HG02840 (cell line): Measurements from ENCODE around the gene ADGRG6.
"Not testable (repeated sequence)": the region's sequence is repeated elsewhere in the genome, so short reads cannot be mapped to it uniquely, and the experiment has no call there.

Source experiments
- ATAC-seq: cut with Tn5 transposase; IDR thresholded peaks from one replicate; pipeline ENCODE4 v1.9.1; 2021; ENCODE audit warnings: mild to moderate bottlenecking, moderate library complexity, moderate number of reproducible peaks; ENCODE audit not compliant: unreplicated experiment, low FRiP score

ADGRG6 gene

GRCh38 chr6:142301651-142302391, at the start of gene ADGRG6:
Gene ADGRG6, plus strand, starts transcription at chr6:142302007. Its CDS starts 323 bp downstream, at chr6:142302330.
- ATAC-seq, result peak; percentile 62

- no peak for ATAC-seq
Observed at GRCh38 chr6:142254513-142254912, 47.3 kb upstream of the ADGRG6 start.

GRCh38 chr6:142255785-142256184, 46.0 kb upstream of the ADGRG6 start:
- no peak for ATAC-seq

GRCh38 chr6:142258305-142258704, 43.5 kb upstream of the ADGRG6 start:
- ATAC-seq, result no peak

- no peak for ATAC-seq
Observed at GRCh38 chr6:142258757-142259156, 43.0 kb upstream of the ADGRG6 start.

GRCh38 chr6:142260748-142261147, 41.1 kb upstream of the ADGRG6 start:
- no peak for ATAC-seq

- ATAC-seq, result no peak
Observed at GRCh38 chr6:142262231-142262630, 39.6 kb upstream of the ADGRG6 start.

- ATAC-seq, result no peak
Observed at GRCh38 chr6:142265476-142265875, 36.3 kb upstream of the ADGRG6 start.

- ATAC-seq, result no peak
Observed at GRCh38 chr6:142266060-142266459, 35.7 kb upstream of the ADGRG6 start.

GRCh38 chr6:142271476-142271875, 30.3 kb upstream of the ADGRG6 start:
- no peak for ATAC-seq

- no peak for ATAC-seq
Observed at GRCh38 chr6:142274656-142275055, 27.2 kb upstream of the ADGRG6 start.

GRCh38 chr6:142275236-142276006, 26.4 kb upstream of the ADGRG6 start:
- no peak for ATAC-seq

GRCh38 chr6:142276256-142276655, 25.6 kb upstream of the ADGRG6 start:
- ATAC-seq, result no peak

- ATAC-seq, result no peak
Observed at GRCh38 chr6:142279350-142280180, 22.2 kb upstream of the ADGRG6 start.

GRCh38 chr6:142280265-142280664, 21.5 kb upstream of the ADGRG6 start:
- no peak for ATAC-seq

- ATAC-seq, result no peak
Observed at GRCh38 chr6:142280927-142281326, 20.9 kb upstream of the ADGRG6 start.

GRCh38 chr6:142283138-142283537, 18.7 kb upstream of the ADGRG6 start:
- ATAC-seq, result not testable (repeated sequence)

- ATAC-seq, result no peak
Observed at GRCh38 chr6:142284419-142284818, 17.4 kb upstream of the ADGRG6 start.

GRCh38 chr6:142285235-142286087, 16.3 kb upstream of the ADGRG6 start:
- no peak for ATAC-seq

- no peak for ATAC-seq
Observed at GRCh38 chr6:142286088-142286409, 15.8 kb upstream of the ADGRG6 start.
